Kidney (tissue), 14 donors: ENCODE measurements around the gene SPNS1. TPM values are rescaled to one million over a fixed set of nuclear protein-coding genes. Genes with fewer than 3 reads are reported as not detected.

Experiments used
- DNase-seq, 5 donors: peaks; one replicate each; pipeline ENCODE4 v3.0.0-alpha.2; 2013 to 2020
- FAIRE-seq: peaks from 2 replicates; lab custom pipeline; 2012; peaks lifted over from hg19 to GRCh38; lab: Jason Lieb, UNC
- H3K27ac ChIP-seq, 2 donors: one replicate each; pipeline ENCODE4 v1.7.0; 2013; ENCODE audit warnings: low read depth in 2 of 2, low read length in 2 of 2, inconsistent platforms in 1 of 2
- H3K27me3 ChIP-seq: one replicate; pipeline ENCODE4 v1.7.1; 2013; ENCODE audit warnings: low read length, inconsistent platforms; ENCODE audit not compliant: control insufficient read depth, insufficient read depth
- H3K36me3 ChIP-seq, 3 donors: one replicate each; pipeline versions ENCODE4 v1.7.0 to v1.7.1; 2013; ENCODE audit warnings: low read length in 3 of 3, control low read depth in 1 of 3, inconsistent platforms in 1 of 3; ENCODE audit not compliant: insufficient read depth in 3 of 3, control insufficient read depth in 2 of 3
- H3K4me1 ChIP-seq, 3 donors: one replicate each; pipeline versions ENCODE4 v1.7.0 to v1.7.1; 2013; ENCODE audit warnings: low read length in 3 of 3, inconsistent platforms in 1 of 3, low read depth in 1 of 3; ENCODE audit not compliant: control insufficient read depth in 2 of 3, insufficient read depth in 2 of 3
- H3K4me3 ChIP-seq, 3 donors: one replicate each; pipeline versions ENCODE4 v1.7.0 to v1.8.1; 2013; ENCODE audit warnings: low read length in 3 of 3, control low read depth in 1 of 3, inconsistent platforms in 1 of 3
- H3K9ac ChIP-seq, 3 donors: one replicate each; pipeline versions ENCODE4 v1.7.0 to v1.7.1; 2013; ENCODE audit warnings: low read length in 3 of 3, control low read depth in 1 of 3, inconsistent platforms in 1 of 3
- H3K9me3 ChIP-seq, 3 donors: one replicate each; pipeline versions ENCODE4 v1.7.0 to v1.7.1; 2013; ENCODE audit warnings: low read length in 3 of 3, control low read depth in 1 of 3, inconsistent platforms in 1 of 3; ENCODE audit not compliant: control insufficient read depth in 2 of 3, insufficient read depth in 1 of 3
- intact Hi-C: fragments of 100-400 bp; cut with DNase I; formaldehyde crosslinking; loops from one replicate; pipeline ENCODE4 v1.11.1; 2022
- polyA plus RNA-seq: library from polyadenylated mRNA; stranded (reverse); fragments of 350-450 nt; fragmentation: Illumina TruSeq; extraction: RNeasy Lipid Tissue Mini Kit (QIAGEN cat#74804); gene quantifications from one replicate; pipeline ENCODE4 v1.2.3, GENCODE V29; 2014; ENCODE audit warnings: low read depth, low replicate concordance; ENCODE audit not compliant: insufficient read depth
- total RNA-seq: library from RNA; stranded (reverse); fragmentation: NEBNext Ultra II Directional; extraction: Animal tissue kit (Norgen Biotek cat#: 25700); gene quantifications from one replicate; pipeline ENCODE4 v1.2.1, GENCODE V29; 2021
- TF ChIP-seq, protein P1 (sequence below): IDR thresholded peaks from 3 replicates; pipeline ENCODE4 v1.5.1; 2012; ENCODE audit warnings: mild to moderate bottlenecking, moderate library complexity, borderline replicate concordance; ENCODE audit not compliant: insufficient read depth; ENCODE audit errors: extremely low read depth
- donor health status: control.
- donor health status: control.
- donor health status: control.
- donor health status: control.
- donor health status: control.
- donor health status: DM: yes; HTN: yes; CAD: no.
- donor health status: Normal renal cell carcinoma (clear cell type).

Gene SPNS1
- total and polyA plus RNA-seq, 2 donors from 2014 or later: 34.5 to 38.4 TPM

DNA sequence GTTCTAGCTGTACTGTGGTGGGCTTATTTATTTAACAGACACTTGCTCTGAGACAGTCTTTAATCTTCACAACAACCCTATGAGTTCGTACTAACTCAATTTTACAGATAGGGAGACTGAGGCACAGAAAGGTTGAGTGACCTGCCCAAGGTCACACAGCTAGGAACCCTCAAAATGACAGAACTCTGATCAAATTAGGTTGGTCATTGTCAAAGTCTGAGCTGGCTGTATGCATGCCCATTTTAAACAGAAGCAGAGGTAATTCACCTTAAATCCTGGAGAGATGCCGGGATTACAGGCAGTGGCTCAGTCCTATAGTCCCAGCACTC, 35.2 kb downstream of the SPNS1 start:
- DNase-seq (no peak), FAIRE-seq (no peak)
- TF ChIP-seq, protein P1, sequence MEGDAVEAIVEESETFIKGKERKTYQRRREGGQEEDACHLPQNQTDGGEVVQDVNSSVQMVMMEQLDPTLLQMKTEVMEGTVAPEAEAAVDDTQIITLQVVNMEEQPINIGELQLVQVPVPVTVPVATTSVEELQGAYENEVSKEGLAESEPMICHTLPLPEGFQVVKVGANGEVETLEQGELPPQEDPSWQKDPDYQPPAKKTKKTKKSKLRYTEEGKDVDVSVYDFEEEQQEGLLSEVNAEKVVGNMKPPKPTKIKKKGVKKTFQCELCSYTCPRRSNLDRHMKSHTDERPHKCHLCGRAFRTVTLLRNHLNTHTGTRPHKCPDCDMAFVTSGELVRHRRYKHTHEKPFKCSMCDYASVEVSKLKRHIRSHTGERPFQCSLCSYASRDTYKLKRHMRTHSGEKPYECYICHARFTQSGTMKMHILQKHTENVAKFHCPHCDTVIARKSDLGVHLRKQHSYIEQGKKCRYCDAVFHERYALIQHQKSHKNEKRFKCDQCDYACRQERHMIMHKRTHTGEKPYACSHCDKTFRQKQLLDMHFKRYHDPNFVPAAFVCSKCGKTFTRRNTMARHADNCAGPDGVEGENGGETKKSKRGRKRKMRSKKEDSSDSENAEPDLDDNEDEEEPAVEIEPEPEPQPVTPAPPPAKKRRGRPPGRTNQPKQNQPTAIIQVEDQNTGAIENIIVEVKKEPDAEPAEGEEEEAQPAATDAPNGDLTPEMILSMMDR: no peak
- Histone ChIP-seq H3K9ac (no peak overlapping the region), H3K4me1 (no peaks in the 10 kb centered on the region), H3K36me3 (no peaks in the 10 kb centered on the region), H3K27me3 (no peaks in the 10 kb centered on the region), H3K9me3 (no peaks in the 10 kb centered on the region), H3K4me3 (no peak overlapping the region), H3K27ac (no peak overlapping the region)
- intact Hi-C loops: no loop called here

DNA sequence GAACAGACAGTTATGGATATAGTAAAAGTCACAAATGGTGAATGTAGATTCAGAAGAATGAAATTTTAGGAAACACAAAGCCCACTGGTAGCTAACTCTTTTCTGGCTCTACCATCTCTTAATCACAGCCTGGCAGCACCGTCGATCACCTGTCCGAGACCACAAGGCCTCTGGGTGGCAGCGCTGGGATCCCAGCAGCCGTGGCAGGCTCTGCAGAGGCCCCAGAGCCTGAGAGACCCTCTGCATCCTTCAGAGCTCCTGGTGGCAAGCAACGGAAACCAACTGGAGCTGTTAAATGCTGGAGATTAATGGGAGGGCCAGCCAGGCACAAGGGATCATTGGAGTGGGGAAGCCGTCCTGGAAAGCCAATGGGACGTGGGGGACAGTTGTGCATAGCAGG, 36.5 kb downstream of the SPNS1 start:
- Histone ChIP-seq H3K36me3 (no peaks in the 10 kb centered on the region), H3K27ac (no peak overlapping the region), H3K4me1 (no peaks in the 10 kb centered on the region), H3K27me3 (no peaks in the 10 kb centered on the region), H3K4me3 (no peak overlapping the region), H3K9me3 (no peaks in the 10 kb centered on the region), H3K9ac (no peak overlapping the region)
- TF ChIP-seq, protein P1: no peak
- no peak for FAIRE-seq
- DNase-seq: no peak
- intact Hi-C loops: no loop called here

DNA sequence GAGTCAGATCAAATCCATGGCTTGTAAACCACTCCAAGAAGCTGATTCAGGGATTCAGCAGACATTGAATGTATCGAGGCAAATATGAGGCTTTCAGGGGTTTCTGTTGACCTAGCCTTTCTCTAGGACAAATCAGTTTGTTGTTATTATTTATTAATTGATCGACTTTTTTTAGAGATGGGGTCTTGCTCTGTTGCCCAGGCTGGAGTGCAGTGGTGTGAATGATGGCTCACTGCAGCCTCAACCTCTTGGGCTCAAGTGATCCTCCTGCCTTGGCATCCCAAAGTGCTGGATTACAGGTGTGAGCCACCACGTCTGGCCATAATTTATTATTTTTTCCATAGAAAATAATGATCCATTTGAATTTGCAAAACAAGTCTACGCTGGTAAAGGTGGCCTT, 37.3 kb downstream of the SPNS1 start:
- no peak overlapping the region for H3K4me3 ChIP-seq
- DNase-seq (no peak), FAIRE-seq (no peak)
- no peaks in the 10 kb centered on the region for H3K36me3 ChIP-seq
- no peaks in the 10 kb centered on the region for H3K4me1 ChIP-seq
- TF ChIP-seq, protein P1: no peak
- H3K27me3 ChIP-seq: no peaks in the 10 kb centered on the region
- no peaks in the 10 kb centered on the region for H3K9me3 ChIP-seq
- H3K27ac ChIP-seq: no peak overlapping the region
- no peak overlapping the region for H3K9ac ChIP-seq
- intact Hi-C loops: no loop called here

DNA sequence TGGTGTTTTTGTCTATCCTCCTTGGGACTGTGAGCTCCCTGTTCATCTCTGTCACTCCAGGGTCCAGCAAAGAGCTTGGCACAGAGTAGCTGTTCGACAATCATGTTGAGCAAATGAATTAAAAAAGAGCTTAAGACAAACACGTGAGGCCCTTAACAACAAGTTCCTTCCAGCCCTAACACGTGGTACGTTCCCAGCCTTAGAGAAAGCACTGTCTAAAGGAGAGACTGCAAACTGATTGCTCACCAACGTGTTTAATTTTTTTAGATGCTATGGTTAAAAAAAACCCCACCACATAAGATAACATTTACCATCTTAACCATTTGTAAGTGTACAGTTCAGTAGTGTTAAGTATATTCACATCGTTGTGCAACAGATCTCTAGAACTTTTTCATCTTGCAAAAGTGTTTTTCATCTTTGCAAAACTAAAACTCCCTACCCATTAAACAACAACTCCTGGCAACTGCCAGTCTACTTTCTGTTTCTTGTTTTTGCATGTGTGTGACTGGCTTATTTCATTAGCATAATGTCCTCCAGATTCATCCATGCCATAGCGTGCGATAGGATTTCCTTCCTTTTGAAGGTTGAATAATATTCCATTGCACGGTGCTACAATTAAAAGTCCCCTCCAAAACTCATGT, 38.5 kb downstream of the SPNS1 start:
- Histone ChIP-seq H3K27me3 (no peaks in the 10 kb centered on the region), H3K36me3 (no peaks in the 10 kb centered on the region), H3K4me3 (no peak overlapping the region), H3K9ac (no peak overlapping the region), H3K27ac (no peak overlapping the region), H3K4me1 (no peaks in the 10 kb centered on the region), H3K9me3 (no peaks in the 10 kb centered on the region)
- no peak for FAIRE-seq
- no peak for DNase-seq
- TF ChIP-seq, protein P1: no peak
- intact Hi-C loops: no loop called here
